C4-2B (cell line): ENCODE results near the gene TMCO4.

Source experiments
- H3K27ac ChIP-seq: fragments of 450-650 bp; 2 replicates; pipeline ENCODE4 v1.5.1; 2017
- CTCF ChIP-seq: fragments of 450-650 bp; conservative IDR thresholded peaks from 2 replicates; pipeline ENCODE4 v1.5.1; 2017; ENCODE audit warnings: mild to moderate bottlenecking
- ZFX ChIP-seq: fragments of 450-650 bp; IDR thresholded peaks from 2 replicates; pipeline ENCODE4 v1.6.1; 2017

Gene TMCO4

DNA sequence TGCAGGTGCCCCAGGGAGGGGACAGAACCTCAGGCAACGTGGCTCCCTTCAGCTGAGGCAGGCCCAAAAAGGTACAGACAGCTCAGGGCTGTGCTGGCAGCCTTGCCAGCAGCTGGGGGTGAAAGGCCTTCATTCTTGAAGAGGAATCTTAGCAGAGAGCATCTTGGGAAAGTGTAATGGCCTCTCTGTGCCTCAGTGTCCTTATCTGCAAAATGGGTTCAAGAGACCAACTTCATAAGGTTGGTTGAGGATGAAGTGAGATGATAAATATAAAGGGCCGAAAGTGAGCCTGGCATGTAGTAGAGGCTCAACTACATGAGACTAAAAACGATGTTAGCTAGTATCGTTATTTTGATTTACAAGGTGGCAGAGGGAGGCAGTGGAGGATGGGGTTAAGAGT lies 26.2 kb downstream of the TMCO4 start:
- no peak overlapping the region for H3K27ac ChIP-seq
- TF ChIP-seq ZFX (no peak), CTCF (no peak)

DNA sequence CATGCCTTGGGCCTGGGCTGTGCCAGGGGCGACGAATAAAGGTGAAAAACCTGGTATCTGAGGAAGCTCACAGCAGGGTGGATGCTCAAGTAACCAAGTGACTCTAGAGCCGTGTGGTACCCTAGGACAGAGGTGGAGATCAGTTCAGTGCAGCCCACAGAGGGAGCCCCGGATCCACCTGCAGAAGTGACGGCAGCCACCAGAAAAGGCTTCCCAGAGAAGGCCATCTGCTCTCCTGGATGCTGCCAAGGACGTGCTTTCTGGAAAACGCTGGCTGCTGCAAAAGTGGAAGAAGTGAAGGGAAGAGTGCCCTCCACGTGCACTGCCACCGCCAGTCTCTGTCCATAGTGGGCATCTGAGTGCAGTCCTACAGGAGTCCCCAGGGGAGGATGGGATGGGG lies 27.7 kb downstream of the TMCO4 start:
- no peak for TF ChIP-seq CTCF
- no peak for TF ChIP-seq ZFX
- no peak overlapping the region for H3K27ac ChIP-seq

DNA sequence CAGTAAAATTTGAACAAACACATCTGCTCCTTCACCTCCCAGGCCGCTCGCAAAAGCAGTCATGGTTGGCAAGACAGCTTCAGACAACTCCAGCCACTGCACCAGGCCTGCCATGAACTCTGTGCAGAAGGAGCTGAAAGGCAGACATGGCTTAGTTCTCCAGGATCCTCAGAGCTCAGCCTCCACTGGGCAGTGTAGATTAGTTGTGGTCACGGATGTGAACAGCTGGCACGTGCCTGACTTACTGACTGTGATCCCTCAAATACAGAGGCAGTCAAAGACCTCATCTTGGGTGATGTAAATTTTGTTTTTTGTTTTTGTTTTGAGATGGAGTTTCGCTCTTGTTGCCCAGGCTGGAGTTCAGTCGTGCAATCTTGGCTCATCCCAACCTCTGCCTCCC lies 28.4 kb downstream of the TMCO4 start:
- H3K27ac ChIP-seq, result no peak overlapping the region
- TF ChIP-seq CTCF (no peak), ZFX (no peak)

- no peak overlapping the region for H3K27ac ChIP-seq
- TF ChIP-seq ZFX, result no peak
- no peak for TF ChIP-seq CTCF
These were observed 29.1 kb downstream of the TMCO4 start for GRCh38 chr1:19770436-19771190.

- TF ChIP-seq ZFX (no peak), CTCF (no peak)
- no peak overlapping the region for H3K27ac ChIP-seq
These were observed 30.3 kb downstream of the TMCO4 start for GRCh38 chr1:19769211-19769932.

DNA sequence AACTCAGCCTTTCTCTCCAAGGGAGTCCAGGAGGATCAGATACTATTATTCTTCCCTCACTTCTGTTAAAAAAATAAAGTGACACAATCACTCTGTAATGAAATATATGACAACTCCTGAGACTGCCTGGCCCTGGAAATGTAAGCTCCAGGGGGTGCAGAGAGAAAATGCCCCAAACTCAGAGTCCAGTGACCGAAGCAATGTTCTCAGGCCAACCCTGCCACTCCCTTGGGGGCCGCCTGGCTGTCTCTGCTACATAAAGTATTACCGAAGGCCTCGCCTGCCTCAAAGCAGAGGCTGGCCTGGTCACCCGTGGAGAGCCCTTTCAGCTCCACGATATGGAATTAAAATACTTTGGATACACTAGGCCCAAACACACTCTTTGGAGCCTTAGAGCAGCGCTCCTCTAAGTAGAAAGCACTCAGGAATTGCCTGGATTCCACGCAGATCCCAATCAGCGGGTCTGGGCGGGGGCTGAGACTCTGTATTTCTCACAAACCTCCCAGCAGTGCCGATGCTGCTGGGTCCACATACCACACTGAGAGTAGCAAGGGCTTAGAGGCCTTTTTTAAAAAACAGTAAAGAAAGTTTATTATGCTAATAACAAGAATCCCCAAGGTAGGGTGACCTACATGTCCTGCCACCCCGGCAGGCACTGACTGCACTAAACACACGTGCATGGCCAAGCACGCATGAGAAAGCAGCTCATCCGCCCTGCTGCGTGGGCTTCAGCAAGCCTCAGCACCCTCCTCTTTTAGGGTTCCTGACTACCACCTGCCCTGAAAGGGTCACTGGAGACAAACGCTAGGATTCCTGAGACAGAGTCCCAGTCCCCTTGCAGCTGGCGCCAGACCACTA lies 31.1 kb downstream of the TMCO4 start:
- H3K27ac ChIP-seq, result no peak overlapping the region
- TF ChIP-seq CTCF (no peak), ZFX (no peak)
